PFSK-1 (cell line): ENCODE data around the gene DNAH10.

Experiments
- FOXP2 ChIP-seq: optimal IDR thresholded peaks from 2 replicates; pipeline ENCODE3; 2011; ENCODE audit warnings: borderline replicate concordance, control low read depth, inconsistent platforms; ENCODE audit not compliant: insufficient read depth; ENCODE audit errors: extremely low read length, extremely low read depth
- POLR2AphosphoS5 ChIP-seq: IDR thresholded peaks from 2 replicates; pipeline ENCODE4 v1.6.1; 2012; ENCODE audit warnings: low read depth, mild to moderate bottlenecking, control low read depth, low read length, moderate library complexity
- REST ChIP-seq, 2 experiments: IDR thresholded peaks; 2 replicates each; pipeline versions ENCODE4 v1.6.1 to v1.8.0; 2011 to 2012; ENCODE audit warnings: low read depth in 2 of 2, low read length in 2 of 2, control low read depth in 1 of 2, inconsistent platforms in 1 of 2, mild to moderate bottlenecking in 1 of 2, moderate library complexity in 1 of 2; ENCODE audit not compliant: insufficient read depth in 1 of 2
- SIN3A ChIP-seq: IDR thresholded peaks from 2 replicates; pipeline ENCODE4 v1.6.1; 2012; ENCODE audit warnings: mild to moderate bottlenecking, low read length, moderate library complexity, borderline replicate concordance; ENCODE audit not compliant: insufficient read depth
- TAF1 ChIP-seq: IDR thresholded peaks from 2 replicates; pipeline ENCODE4 v1.6.1; 2012; ENCODE audit warnings: low read length, control low read depth, borderline replicate concordance; ENCODE audit not compliant: insufficient read depth

GRCh38 chr12:123910057-123910456 lies 148.0 kb downstream of the DNAH10 start:
- TF ChIP-seq POLR2AphosphoS5 (no peak), REST (IDR thresholded peaks at IDR 0.05; ENCODE audit: insufficient read depth in 1 of 2, low read depth in 2 of 2, low read length in 2 of 2) (no peak), TAF1 (no peak), FOXP2 (no peak), SIN3A (no peak)
